K562 (cell line): ENCODE measurements around the gene RDH13. TPM values are rescaled to one million over a fixed set of nuclear protein-coding genes. Genes with fewer than 3 reads are reported as not detected.

ENCODE experiments used
- BRF2 ChIP-seq: IDR thresholded peaks from 3 replicates; pipeline ENCODE4 v1.6.1; 2011; ENCODE audit warnings: borderline replicate concordance, mild to moderate bottlenecking; ENCODE audit not compliant: insufficient read length, insufficient read depth
- CBX1 ChIP-seq: sonication (generic); IDR thresholded peaks from 2 replicates; pipeline ENCODE4 v1.6.1; 2016; ENCODE audit warnings: antibody characterized with exemption, low read depth, mild to moderate bottlenecking
- CCAR2 ChIP-seq: fragments of 200-400 bp; formaldehyde crosslinking; IDR thresholded peaks from 2 replicates; pipeline ENCODE4 v1.6.1; 2017; ENCODE audit warnings: mild to moderate bottlenecking, low read depth, low read length
- DPF2 ChIP-seq: fragments of 450-650 bp; IDR thresholded peaks from 2 replicates; pipeline ENCODE4 v1.6.1; 2016
- EGR1 ChIP-seq: fragments of 450-650 bp; conservative IDR thresholded peaks from 2 replicates; pipeline ENCODE4 v1.6.1; 2017; ENCODE audit warnings: mild to moderate bottlenecking
- JUND ChIP-seq, 2 experiments: IDR thresholded peaks; 2 replicates in 1 of 2; 3 replicates in 1 of 2; pipeline ENCODE4 v1.6.1; 2011; ENCODE audit warnings: borderline replicate concordance in 2 of 2, low read depth in 2 of 2, low read length in 2 of 2, improper control_type of control experiment in 1 of 2, missing biosample characterization in 1 of 2, missing genetic modification characterization in 1 of 2, missing genetic modification reagents in 1 of 2
- NKRF ChIP-seq: fragments of 450-650 bp; IDR thresholded peaks from 2 replicates; pipeline ENCODE4 v1.6.1; 2016; ENCODE audit warnings: borderline replicate concordance
- PKNOX1 ChIP-seq: fragments of 450-650 bp; IDR thresholded peaks from 2 replicates; pipeline ENCODE4 v1.6.1; 2016
- POLR2B ChIP-seq: fragments of 450-650 bp; IDR thresholded peaks from 2 replicates; pipeline ENCODE4 v1.6.1; 2018; ENCODE audit warnings: low read depth; ENCODE audit not compliant: partially characterized antibody
- RFX1 ChIP-seq: fragments of 450-650 bp; IDR thresholded peaks from 2 replicates; pipeline ENCODE4 v1.6.1; 2016; ENCODE audit warnings: mild to moderate bottlenecking, moderate library complexity
- SNIP1 ChIP-seq: fragments of 450-650 bp; IDR thresholded peaks from 2 replicates; pipeline ENCODE4 v1.7.1; 2017; ENCODE audit warnings: low read depth, mild to moderate bottlenecking
- STAT6 ChIP-seq: sonication (generic); formaldehyde crosslinking; IDR thresholded peaks from 2 replicates; pipeline ENCODE4 v1.8.1; 2023; ENCODE audit warnings: mild to moderate bottlenecking, missing genetic modification reagents
- THRB ChIP-seq: fragments of 450-650 bp; formaldehyde crosslinking; conservative IDR thresholded peaks from 2 replicates; pipeline ENCODE4 v1.4.0; 2022; ENCODE audit warnings: mild to moderate bottlenecking, missing genetic modification characterization
- TRIM24 ChIP-seq, 2 experiments: fragments of 450-650 bp; IDR thresholded peaks; 2 replicates each; pipeline ENCODE4 v1.6.1; 2016
- YBX1 ChIP-seq: fragments of 450-650 bp; IDR thresholded peaks from 2 replicates; pipeline ENCODE4 v1.7.1; 2016; ENCODE audit warnings: mild to moderate bottlenecking
- ZNF146 ChIP-seq: IDR thresholded peaks from one replicate; pipeline ENCODE4 v1.6.1; 2018; ENCODE audit warnings: missing compliant biosample characterization; ENCODE audit not compliant: unreplicated experiment
- ZNF76 ChIP-seq: fragments of 250-450 bp; sonication (Bioruptor Pico); IDR thresholded peaks from 2 replicates; pipeline ENCODE4 v1.4.0; 2020; ENCODE audit warnings: mild to moderate bottlenecking, moderate library complexity, borderline replicate concordance
- polyA plus RNA-seq, 8 experiments: library from polyadenylated mRNA; depleted of rRNA in 4 of 8; stranded (reverse) in 5 of 8; unstranded in 3 of 8; fragments of >200 nt; fragmentation: Nextera tagmentation in 2 of 8; fragmentation: Illumina TruSeq in 1 of 8; extraction: Ambion mirVana in 2 of 8; extraction: Trizol in 1 of 8; gene quantifications; 2 replicates each; pipeline versions ENCODE4 v1.2.1 to v1.2.3, GENCODE V29; 2011 to 2014; ENCODE audit warnings: inconsistent platforms in 1 of 8, missing spikeins in 1 of 8
- total RNA-seq, 7 experiments: library from RNA; depleted of rRNA in 6 of 7; stranded (reverse); fragments of >200 nt in 6 of 7; fragmentation: Illumina TruSeq in 2 of 7; extraction: Trizol in 2 of 7; gene quantifications; 2 replicates each; pipeline versions ENCODE4 v1.2.1 to v1.2.3, GENCODE V29; 2011 to 2021; ENCODE audit warnings: low replicate concordance in 1 of 7

The RDH13 gene
- total and polyA plus RNA-seq, 9 of the 15 experiments (the other 6 are each of a cell fraction or from before 2014, with no cell fraction given): 7.5 to 70.3 (median 39.5) TPM

- TF ChIP-seq EGR1: no peak
- no peak for TF ChIP-seq ZNF146 (CRISPR knock-in tag)
- no peak for TF ChIP-seq CBX1
- 0 out of 2 replicates have a peak, but pooled peaks have one; percentile 9 for TF ChIP-seq DPF2
- TF ChIP-seq THRB: 0 out of 2 replicates have a peak, but pooled peaks have one; percentile 48
- TF ChIP-seq CCAR2: no peak
- TF ChIP-seq STAT6 (CRISPR knock-in tag): no peak
- TF ChIP-seq NKRF: 0 out of 2 replicates have a peak, but pooled peaks have one; percentile 36
- no peak for TF ChIP-seq RFX1
- 0 out of 4 replicates have a peak, but pooled peaks of 1 of the 2 experiments have one; percentile 32 for TF ChIP-seq TRIM24 (IDR thresholded peaks at IDR 0.05)
- 0 out of 2 replicates have a peak, but pooled peaks have one; percentile 35 for TF ChIP-seq YBX1
- TF ChIP-seq POLR2B: peak; percentile 11
- TF ChIP-seq PKNOX1: no peak
- no peak for TF ChIP-seq ZNF76
- TF ChIP-seq BRF2: no peak
- no peak for TF ChIP-seq JUND (IDR thresholded peaks at IDR 0.05; ENCODE audit: borderline replicate concordance, low read depth, low read length)
- TF ChIP-seq JUND (tag; IDR thresholded peaks at IDR 0.05; ENCODE audit: borderline replicate concordance, low read depth, low read length): no peak
- TF ChIP-seq SNIP1: no peak
Measured at GRCh38 chr19:55028757-55029156, 34.2 kb downstream of the RDH13 start (continued).
